Uterus (tissue), 2 donors: ENCODE data around the gene MSH2.

Experiments
- POLR2A ChIP-seq, 2 donors: fragments of 450-650 bp; IDR thresholded peaks; one replicate each; pipeline ENCODE4 v1.6.1; 2016; ENCODE audit warnings: antibody characterized with exemption in 2 of 2, mild to moderate bottlenecking in 1 of 2, moderate library complexity in 1 of 2
- TF ChIP-seq, protein P1 (sequence below), 4 experiments: fragments of 200-600 bp in 2 of 4; fragments of 450-650 bp in 2 of 4; sonication (generic) in 2 of 4; IDR thresholded peaks; one replicate each; pipeline ENCODE4 v1.5.1; 2016 to 2019; ENCODE audit warnings: antibody characterized with exemption in 4 of 4, mild to moderate bottlenecking in 2 of 4, moderate library complexity in 1 of 4

DNA sequence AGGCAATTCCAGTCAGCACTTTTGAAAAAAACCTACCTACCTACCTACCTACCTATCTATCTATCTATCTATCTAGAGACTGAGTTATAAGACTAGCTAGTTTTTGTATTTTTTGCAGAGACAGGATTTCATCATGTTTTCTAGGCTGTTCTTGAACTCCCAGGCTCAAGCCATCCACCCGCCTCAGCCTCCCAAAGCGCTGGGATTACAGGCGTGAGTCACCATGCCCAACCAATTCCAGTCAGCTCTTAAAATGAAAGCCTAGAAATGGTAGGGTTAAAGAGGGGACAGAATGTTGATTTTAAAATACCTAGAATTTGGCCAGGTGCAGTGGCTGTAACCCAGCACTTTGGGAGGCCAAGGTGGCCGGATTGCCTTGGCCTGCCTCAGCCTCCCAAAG is 19.1 kb downstream of the MSH2 start:
- TF ChIP-seq, protein P1, sequence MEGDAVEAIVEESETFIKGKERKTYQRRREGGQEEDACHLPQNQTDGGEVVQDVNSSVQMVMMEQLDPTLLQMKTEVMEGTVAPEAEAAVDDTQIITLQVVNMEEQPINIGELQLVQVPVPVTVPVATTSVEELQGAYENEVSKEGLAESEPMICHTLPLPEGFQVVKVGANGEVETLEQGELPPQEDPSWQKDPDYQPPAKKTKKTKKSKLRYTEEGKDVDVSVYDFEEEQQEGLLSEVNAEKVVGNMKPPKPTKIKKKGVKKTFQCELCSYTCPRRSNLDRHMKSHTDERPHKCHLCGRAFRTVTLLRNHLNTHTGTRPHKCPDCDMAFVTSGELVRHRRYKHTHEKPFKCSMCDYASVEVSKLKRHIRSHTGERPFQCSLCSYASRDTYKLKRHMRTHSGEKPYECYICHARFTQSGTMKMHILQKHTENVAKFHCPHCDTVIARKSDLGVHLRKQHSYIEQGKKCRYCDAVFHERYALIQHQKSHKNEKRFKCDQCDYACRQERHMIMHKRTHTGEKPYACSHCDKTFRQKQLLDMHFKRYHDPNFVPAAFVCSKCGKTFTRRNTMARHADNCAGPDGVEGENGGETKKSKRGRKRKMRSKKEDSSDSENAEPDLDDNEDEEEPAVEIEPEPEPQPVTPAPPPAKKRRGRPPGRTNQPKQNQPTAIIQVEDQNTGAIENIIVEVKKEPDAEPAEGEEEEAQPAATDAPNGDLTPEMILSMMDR (IDR thresholded peaks at IDR 0.05), result no peak
- no peak for TF ChIP-seq POLR2A (IDR thresholded peaks at IDR 0.05)
